Measurements from ENCODE around the gene LECT2. TPM values are rescaled to one million over a fixed set of nuclear protein-coding genes. Genes with fewer than 3 reads are reported as not detected.

Gene LECT2
- total RNA-seq, 2 experiments from 2014 or later = not detected

- Mint-ChIP-seq H3K9me3 (no peaks in the 10 kb centered on the region), H3K4me3 (no peak overlapping the region), H3K36me3 (ENCODE audit: low read depth) (no peaks in the 10 kb centered on the region), H3K4me1 (ENCODE audit: low read depth) (no peaks in the 10 kb centered on the region), H3K27ac (no peak overlapping the region), H3K27me3 (peaks cover 43% of the 10 kb centered on the region)
- ATAC-seq (no peak), DNase-seq (no peak)
- ChIA-PET POLR2A (no interaction called here), CTCF (no interaction called here)
- intact Hi-C loops (cut with micrococcal nuclease) = no loop called here
- no peak for TF ChIP-seq CTCF (IDR thresholded peaks at IDR 0.05)
These were observed 23.9 kb downstream of the LECT2 start for GRCh38 chr5:135930949-135931295.

GRCh38 chr5:135930029-135930948, 24.5 kb downstream of the LECT2 start:
- Mint-ChIP-seq H3K27ac (no peak overlapping the region), H3K9me3 (no peaks in the 10 kb centered on the region), H3K36me3 (ENCODE audit: low read depth) (no peaks in the 10 kb centered on the region), H3K4me3 (no peak overlapping the region), H3K27me3 (peaks cover 44% of the 10 kb centered on the region), H3K4me1 (ENCODE audit: low read depth) (no peaks in the 10 kb centered on the region)
- DNase-seq = no peak
- ATAC-seq = no peak
- TF ChIP-seq CTCF (IDR thresholded peaks at IDR 0.05) = no peak
- intact Hi-C loops (cut with micrococcal nuclease) = no loop called here
- CTCF ChIA-PET = no interaction called here
- POLR2A ChIA-PET = no interaction called here

GRCh38 chr5:135921388-135921787, 33.4 kb downstream of the LECT2 start:
- Mint-ChIP-seq H3K27ac (no peak overlapping the region), H3K4me1 (ENCODE audit: low read depth) (peaks cover 2% of the 10 kb centered on the region), H3K9me3 (no peaks in the 10 kb centered on the region), H3K4me3 (no peak overlapping the region), H3K27me3 (peaks cover 41% of the 10 kb centered on the region), H3K36me3 (ENCODE audit: low read depth) (no peaks in the 10 kb centered on the region)
- no peak for TF ChIP-seq CTCF (IDR thresholded peaks at IDR 0.05)
- no peak for ATAC-seq
- no peak for DNase-seq
- CTCF ChIA-PET = interaction anchor here (1.0 kb wide), 1 partner anchor 33 kb away, joined by 4 read pairs; no protein-coding TSS in a partner anchor
- POLR2A ChIA-PET = no interaction called here
- intact Hi-C loops (cut with micrococcal nuclease) = no loop called here

- intact Hi-C loops (cut with micrococcal nuclease) = no loop called here
- H3K27me3 Mint-ChIP-seq = peaks cover 41% of the 10 kb centered on the region
- no peaks in the 10 kb centered on the region for H3K36me3 Mint-ChIP-seq (ENCODE audit: low read depth)
- H3K4me1 Mint-ChIP-seq (ENCODE audit: low read depth) = peaks cover 3% of the 10 kb centered on the region
- ATAC-seq = no peak
- ChIA-PET POLR2A (no interaction called here), CTCF (interaction anchor here (0.8 kb wide), 1 partner anchor 8 kb away, joined by 3 read pairs; no protein-coding TSS in a partner anchor)
- no peak overlapping the region for H3K27ac Mint-ChIP-seq
- no peak for DNase-seq
- H3K9me3 Mint-ChIP-seq = no peaks in the 10 kb centered on the region
- TF ChIP-seq CTCF (IDR thresholded peaks at IDR 0.05) = no peak
- H3K4me3 Mint-ChIP-seq = no peak overlapping the region
These were observed 34.6 kb downstream of the LECT2 start for GRCh38 chr5:135920199-135920598.

- peak; percentile 15 for DNase-seq
- H3K4me1 Mint-ChIP-seq (ENCODE audit: low read depth) = peaks cover 3% of the 10 kb centered on the region
- no peaks in the 10 kb centered on the region for H3K36me3 Mint-ChIP-seq (ENCODE audit: low read depth)
- no peak for ATAC-seq
- ChIA-PET CTCF (no interaction called here), POLR2A (no interaction called here)
- no peak overlapping the region for H3K27ac Mint-ChIP-seq
- intact Hi-C loops (cut with micrococcal nuclease) = no loop called here
- no peak overlapping the region for H3K4me3 Mint-ChIP-seq
- peaks cover 38% of the 10 kb centered on the region for H3K27me3 Mint-ChIP-seq
- no peak for TF ChIP-seq CTCF (IDR thresholded peaks at IDR 0.05)
- H3K9me3 Mint-ChIP-seq = no peaks in the 10 kb centered on the region
These were observed 38.0 kb downstream of the LECT2 start for GRCh38 chr5:135916638-135917263.

Data from activated CD8-positive, alpha-beta T cell treated with anti-CD3 and anti-CD28 coated beads for 36 hours (primary cell).